HG03469 (cell line): ENCODE data around the gene RUNX1.

Source experiments
- ATAC-seq: cut with Tn5 transposase; IDR thresholded peaks from one replicate; pipeline ENCODE4 v1.9.1; 2021; ENCODE audit warnings: mild to moderate bottlenecking, moderate library complexity, moderate number of reproducible peaks; ENCODE audit not compliant: unreplicated experiment

The RUNX1 gene

DNA sequence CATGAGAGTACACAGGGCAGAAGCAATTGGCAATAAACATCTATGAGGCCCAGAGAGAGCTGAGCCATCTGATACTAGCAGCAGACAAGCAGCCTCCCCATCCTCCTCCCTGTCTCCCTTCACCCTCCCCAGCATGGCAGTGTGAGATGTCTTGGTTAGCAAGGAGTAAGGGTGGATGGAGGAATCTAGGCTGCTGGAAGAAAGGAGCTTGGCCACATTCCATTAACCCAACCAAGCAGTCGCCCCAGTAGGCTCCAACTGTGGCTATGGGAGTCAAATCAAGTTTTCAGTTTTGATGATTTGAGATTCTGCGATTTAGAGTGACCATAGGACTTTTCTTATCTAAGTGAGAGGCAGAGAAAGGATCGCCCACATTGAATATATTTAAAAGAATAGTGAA lies 12.9 kb upstream of the RUNX1 start:
- ATAC-seq: no peak

DNA sequence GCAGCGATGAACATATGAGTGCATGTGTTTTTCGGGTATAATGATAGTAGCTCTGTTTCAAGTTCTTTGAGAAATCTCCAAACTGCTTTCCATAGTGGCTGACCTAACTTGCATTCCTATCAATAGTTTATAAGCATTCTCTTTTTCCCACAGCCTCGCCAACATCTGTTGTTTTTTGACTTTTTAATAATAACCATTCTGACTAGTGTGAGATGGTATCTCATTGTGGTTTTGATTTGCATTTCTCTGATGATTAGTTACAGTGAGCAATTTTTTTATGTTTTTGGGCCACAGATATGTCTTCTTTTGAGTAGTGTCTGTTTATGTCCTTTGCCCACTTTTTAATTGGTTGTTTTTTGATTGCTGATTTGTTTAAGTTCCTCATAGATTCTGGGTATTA lies 10.6 kb upstream of the RUNX1 start:
- no peak for ATAC-seq

DNA sequence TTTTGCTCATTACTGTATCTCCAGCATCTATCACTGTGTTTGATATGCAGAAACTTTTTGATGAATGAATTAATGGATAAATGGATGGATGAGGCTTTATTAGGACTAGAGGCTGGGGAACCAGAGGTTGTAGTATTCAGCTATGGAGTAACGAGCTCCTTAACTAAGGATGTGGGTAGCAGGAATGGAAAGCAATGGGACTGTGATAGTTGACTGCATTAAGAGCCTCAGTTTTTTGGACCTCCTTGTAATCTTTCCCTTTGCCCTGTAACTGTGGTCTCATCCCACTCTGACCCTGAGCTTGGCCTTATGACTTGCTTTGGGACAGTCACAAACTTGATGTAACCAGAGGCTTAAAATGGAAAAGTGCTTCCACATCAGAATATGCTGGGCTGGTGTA lies 9.0 kb upstream of the RUNX1 start:
- no peak for ATAC-seq

DNA sequence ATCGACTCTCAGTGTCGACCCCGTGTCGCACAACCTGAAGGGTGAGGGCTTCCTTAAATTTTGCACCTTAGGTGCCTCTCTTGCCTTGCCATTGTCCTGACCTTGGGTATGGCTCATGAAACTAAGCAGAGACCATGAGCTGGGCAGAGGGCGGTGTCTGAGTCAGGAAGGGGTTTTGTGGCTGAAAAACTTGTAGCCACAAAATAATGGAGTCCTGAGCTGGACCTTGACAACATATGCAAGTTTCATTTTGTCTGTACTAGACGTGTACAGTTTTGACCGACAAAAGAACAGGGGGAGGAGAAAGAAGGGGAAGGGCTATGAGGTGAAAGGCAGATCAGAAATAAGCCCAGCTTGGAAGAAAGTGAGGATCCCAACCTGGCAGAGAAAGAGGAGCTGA lies 8.3 kb upstream of the RUNX1 start:
- no peak for ATAC-seq

DNA sequence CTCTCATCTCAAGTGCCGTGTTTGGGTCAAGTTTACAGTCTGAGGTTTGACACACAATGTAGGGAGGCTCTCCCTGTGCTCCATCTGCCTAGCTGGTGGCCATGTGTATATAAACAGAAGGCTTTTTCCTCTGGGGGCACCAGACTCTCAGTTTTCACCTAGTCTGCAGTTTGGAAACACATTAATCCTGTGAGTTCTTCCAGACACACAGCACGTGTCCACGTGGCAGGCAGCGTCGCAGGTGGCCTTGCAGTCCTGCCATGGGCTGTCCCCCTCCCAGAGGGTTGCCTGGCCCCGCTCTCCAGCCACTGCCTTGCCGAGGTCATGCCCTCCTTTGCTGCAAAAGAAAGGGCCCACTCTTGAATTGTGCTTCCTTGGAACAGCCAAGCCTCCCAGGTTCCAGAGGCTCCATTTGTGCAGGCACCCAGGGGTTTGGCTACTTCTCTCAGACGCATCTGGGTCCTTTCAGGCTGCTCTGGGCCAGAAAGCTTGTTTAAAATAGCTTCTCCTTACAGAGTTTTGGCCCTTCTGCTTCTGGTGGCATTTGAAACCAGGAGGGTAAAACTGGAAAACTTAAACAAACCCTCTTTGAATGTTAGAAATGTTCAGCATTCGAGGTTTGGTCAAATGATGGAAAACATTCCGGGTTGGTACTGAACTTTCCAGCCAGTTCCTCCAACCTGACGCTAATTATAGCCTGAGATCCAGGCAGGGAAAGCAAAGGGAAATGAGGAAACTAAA lies 4.4 kb upstream of the RUNX1 start:
- no peak for ATAC-seq

DNA sequence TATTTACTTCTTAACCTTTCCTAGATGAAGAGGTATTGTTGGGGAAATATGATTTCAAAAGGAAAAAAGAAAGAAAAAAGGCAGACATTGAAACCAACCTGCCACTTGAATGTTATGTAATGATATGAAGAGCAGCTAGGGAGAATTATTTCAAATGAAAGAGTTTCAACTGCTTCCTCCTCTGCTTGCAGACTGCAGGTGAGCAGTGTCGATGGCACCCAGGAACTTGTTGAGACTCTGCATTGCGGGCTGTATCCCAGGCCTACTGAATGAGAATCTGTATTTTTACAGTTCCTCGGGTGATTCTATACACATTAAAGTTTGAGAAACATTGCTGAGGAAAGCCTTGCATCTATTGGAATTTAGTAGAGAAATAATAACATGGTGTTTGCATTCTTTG lies 3.7 kb upstream of the RUNX1 start:
- ATAC-seq: no peak

DNA sequence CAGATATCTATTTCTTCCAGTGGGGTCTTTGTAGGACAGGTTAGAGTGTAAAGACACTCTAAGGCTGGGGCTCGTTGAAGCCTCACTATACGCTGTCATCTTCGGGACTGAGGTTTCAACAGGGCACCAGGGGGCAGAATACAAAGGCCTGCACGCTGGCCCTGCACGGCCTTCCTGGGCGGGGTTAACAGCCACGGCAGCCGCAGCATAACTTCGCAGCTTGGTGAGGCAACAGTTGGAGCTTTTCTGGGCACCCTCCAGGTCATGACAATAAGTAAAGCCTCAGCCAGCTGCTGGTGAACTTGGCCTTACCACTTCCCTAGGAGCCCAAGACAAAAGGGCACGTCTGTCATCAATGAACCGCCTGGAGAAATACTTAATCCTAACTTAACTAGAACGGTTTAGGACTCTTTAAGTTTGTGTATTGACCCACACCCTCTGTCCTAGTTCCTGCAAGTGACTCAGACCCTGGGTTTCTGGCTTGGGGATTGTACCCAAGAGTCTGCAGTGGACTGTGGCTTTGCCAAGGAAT lies 2.3 kb upstream of the RUNX1 start:
- no peak for ATAC-seq

DNA sequence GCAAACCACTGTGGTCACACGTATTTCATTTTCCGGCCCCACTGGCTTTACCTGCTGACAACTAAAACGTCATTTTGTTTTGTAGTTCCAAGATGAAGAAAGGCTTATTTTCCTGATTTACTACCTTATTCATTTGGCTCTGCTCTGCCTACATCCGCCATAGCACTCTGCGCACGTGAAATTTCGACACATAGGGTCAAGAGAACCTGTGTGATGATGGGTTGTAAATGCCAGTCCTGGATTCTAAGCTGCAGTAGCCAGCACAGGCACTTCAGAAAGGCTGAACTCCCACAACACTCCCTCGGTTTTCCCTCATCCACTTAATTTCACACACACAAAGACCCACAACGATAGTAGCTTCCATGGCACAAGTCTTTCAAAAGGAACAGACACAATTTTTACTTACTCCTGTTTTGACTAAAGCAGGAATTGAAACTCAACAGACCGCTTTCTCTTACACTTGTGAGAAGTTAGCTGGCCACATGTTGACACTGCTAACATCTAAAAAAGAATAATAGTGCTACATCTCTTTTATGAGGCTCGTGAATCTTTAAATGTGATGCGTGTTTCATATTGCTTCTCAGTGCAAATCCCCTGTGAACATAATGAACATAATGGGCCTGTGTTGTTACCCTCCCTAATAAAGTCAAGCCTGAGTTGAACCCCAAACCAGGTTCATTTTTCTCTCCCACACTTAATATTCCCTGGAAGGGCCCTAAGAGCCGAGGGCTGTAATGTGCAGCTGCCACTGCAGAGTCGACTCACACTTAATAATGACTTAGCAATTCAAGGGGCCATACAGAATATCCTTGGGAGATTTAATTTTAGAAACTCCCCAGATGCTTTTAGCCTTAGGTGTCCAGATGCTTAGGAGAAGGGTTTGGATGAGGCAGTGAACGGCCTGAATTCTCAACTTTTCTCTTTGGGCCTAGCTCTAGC lies 1.5 kb upstream of the RUNX1 start:
- no peak for ATAC-seq

DNA sequence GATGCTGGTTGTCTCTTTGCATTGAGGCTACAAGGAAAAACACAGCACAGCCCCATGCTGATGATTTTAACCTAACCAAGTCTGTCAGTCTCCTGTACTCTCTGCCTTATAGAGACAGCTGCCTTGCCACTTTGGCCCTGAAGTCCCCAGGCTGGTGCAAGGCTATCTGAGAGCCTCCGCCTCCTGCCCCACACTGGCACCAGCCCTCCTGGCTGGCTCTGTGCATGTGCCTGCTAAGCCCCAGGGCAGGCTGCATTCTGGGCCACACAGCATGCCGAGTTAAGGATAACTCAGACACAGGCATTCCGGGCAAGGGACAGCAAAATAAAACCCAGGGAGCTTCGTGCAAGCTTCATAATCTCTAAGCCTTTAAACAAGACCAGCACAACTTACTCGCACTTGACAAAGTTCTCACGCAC lies 910 bp downstream of the RUNX1 start:
- no peak for ATAC-seq

DNA sequence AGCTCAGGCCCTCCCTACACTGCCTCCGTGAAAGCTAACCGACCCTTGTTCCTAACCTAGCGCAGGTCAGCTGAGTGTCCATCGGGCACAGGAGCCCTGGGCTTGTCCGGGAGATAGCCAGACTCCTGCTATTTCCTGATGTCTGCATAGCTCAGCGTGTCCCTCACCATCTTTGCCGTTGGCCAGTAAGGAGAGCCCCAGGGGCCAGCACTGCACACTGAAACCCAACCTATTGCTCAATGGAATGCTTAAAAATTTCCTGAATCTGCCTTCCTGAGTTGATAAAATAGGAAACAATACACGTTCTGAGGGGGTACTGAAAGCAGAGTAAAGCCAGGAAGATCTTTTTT lies 2.2 kb downstream of the RUNX1 start:
- no peak for ATAC-seq

DNA sequence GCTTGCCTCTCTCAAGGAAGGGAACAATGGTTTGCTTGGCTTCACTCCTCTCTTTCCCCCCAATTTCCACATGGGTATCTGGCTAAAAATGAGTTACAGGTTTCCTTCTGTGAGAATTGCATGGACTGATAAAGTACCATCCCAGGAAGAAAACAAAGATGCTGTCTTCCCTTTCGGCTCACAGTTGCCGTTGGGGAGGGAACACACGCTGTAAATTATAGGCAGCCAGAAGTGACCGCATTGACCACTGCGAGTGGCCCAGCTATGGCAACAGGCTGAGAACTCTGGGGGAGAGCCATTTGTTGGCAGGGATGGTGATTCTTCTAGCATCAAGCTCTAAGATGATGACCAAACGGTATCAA lies 2.9 kb downstream of the RUNX1 start:
- ATAC-seq: no peak

DNA sequence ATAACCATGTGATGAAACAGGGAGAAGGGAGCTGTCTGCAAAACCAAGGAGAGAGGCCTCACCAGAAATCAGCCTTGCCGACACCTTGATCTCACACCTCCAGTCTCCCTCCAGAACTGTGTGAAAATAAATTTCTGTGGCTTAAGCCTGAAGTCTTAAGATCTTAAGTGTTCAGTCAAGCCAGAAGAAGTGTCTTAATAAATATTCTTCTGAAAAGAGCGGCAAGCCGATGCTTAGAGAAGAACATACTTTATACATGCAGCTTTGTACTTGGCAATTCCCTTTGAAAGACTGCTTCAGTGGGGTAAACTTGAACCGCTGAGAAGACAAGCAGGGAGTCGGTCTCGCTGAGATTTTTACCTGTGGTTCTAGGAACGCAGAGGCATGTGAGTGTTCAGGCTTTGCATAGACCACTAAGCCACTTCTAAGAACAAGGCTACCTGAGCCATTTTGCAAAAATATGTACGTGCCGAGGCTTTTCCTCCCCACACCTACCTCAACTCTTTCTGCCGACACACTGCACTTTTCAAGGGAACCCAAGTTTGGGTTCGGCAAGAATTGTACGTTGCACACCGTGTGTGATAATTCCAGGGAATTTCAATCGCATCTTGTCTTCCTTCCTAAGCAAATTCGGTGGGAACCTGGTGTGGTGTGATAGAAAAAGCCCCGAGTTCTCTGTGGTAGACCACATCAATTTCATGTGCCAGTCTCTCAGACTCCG lies 3.4 kb downstream of the RUNX1 start:
- ATAC-seq: no peak

DNA sequence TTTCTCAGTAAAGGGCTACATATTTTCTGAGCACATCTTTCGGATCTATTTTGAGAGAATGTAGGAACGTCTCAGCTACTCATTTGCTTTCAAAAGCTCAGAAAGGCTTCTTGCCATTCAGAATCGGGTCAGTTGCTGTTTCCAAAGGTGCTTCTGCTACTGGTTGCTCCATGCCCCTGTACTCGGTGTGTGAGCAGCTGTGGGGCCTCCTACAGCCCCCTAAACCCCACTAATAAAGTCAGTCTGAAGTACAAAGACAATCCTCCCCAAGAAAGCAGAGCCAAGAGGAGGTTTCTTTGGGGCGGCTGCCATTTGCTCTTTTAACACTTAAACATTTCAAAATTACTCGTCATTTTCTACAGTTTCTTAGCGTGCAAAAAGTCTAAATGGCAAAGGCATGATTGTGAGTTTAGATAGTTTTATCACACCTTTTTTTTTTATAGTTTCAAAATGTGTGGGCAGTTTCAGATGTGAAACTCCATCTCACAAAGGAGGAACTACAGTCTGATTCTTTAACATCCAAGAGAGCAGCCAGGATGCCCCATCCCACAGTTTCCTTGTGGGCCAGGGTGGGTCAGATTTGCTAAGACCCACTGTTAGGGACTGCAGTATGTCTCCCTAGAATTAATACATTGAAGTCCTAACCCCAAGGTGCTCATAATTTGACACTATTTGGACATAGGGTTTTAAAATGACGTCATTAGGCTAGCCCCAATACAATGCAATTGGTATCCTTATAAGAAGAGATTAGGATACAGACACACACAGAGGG lies 4.1 kb downstream of the RUNX1 start:
- no peak for ATAC-seq

DNA sequence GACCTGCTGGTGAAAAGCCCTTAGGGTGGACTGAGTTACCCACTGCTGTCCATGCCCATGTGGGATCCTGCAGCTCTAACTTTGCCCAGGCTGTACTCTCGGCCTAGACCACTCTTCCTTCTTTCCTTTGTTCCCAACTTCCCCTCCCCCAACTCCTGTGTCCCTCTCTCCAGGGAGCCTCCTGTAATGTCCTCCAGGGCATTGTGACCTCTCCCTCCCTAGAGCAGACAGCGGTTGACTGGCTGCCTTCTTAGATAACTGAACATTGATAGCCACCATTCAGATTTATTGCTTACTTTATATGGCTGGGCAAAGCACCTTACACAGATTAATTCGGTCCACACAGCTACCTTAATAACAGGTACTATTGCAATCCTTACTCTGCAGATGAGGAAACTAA lies 5.0 kb downstream of the RUNX1 start:
- no peak for ATAC-seq

DNA sequence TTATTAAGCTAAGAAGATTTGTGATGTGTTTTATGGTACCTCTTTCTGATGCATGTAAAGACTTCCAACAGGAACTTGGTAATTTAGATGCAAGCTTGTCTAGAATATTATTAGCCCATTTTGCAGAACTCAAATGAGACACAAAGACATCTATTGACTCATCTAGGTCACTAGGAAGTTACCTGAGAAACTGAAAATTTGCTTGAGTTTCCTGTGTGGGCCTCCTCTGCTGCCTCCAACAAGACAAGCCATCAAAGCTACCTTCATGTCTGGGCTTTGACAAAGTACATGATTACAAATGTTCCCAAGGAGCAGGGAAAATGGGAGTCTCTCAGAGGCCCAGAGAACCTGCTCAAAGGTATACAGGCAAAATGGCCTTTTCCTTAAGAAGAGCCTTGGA lies 5.6 kb downstream of the RUNX1 start:
- ATAC-seq: no peak

DNA sequence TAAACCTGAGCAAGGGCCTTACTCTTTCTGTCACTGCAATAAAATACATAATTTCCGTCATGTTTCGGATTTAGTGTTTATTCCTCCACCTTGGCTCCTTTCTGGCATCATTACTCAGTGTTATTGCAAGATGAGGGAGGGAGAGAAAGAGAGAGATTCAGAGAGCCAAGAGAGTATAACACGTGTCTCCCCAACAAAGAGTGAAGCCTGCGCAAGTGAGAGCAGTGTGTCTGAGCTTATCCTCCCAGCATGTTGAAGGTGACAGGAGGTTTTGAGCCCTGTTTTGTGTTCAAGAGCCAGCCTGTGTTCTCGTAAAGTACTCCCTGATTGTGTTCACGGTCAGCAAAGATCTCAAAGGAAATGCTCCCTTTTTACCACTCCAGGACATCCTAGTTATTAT lies 6.3 kb downstream of the RUNX1 start:
- no peak for ATAC-seq

DNA sequence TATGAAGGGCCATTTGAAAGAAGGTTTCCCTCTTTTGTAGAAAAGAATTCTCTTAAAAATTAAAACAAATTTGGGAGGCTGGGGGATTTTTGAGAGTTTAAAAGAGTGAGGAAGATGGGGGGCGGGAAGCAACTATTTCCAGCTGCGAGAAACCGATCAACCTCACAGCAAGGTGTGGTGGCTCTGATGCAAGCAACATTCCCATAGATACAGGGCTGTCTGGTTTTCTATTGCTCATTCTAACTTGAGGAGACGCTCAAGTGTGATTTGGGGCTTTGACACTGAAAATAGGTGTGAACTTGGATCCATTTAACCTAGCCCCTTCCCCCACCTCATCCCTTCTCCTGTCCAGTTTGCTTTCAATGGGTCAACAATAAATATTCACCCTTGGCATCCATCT lies 7.2 kb downstream of the RUNX1 start:
- ATAC-seq: no peak

DNA sequence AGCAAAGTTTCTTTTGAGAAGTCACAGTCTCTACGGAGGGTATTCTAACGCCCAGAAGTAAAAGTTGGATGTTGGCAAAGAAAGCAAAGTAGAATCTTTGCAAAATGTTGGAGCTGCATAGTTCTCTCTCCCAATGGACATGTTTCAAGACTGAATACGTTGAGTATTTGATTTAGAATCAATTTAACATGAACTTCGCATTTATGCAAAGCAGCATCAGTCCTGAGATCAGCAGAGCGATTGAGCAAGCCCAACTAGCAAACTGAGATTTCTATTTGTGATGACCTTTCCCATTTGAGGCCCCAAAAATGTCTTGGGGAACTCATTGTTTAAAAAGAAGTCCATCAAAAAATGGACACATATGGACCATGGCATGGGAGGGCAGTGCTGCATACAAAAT lies 8.0 kb downstream of the RUNX1 start:
- ATAC-seq: no peak

DNA sequence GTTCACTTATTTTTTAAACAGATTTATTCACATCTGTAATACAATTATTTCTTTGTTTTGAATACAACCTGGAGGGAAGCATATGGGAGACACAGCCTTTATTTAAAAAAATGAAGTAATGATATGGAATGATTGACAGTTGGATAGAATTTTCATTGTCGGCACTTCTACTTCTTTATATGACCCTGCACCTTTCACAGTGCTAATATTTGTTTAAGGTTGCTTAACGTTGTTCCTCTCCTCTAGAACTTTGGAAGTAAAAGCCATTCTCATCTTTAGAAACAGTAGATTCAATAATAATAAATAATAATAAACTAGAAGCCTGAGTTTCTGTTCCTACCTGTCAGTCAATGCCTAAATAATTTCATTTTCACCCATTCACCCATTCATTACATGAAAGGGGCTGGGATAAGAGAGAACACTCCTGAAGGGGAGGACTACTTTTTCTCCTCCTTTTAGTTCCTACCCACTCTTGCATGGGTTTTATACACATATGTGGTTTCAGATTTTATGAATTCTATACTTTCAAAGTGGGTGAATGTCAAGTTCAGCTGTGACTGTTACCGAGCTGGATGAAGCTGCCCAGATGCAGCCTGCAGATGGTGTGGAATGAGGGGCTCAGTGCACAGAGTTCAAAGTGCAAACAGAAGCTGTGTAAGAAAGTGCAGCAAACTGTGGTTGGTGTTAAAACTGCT lies 9.4 kb downstream of the RUNX1 start:
- ATAC-seq: no peak

DNA sequence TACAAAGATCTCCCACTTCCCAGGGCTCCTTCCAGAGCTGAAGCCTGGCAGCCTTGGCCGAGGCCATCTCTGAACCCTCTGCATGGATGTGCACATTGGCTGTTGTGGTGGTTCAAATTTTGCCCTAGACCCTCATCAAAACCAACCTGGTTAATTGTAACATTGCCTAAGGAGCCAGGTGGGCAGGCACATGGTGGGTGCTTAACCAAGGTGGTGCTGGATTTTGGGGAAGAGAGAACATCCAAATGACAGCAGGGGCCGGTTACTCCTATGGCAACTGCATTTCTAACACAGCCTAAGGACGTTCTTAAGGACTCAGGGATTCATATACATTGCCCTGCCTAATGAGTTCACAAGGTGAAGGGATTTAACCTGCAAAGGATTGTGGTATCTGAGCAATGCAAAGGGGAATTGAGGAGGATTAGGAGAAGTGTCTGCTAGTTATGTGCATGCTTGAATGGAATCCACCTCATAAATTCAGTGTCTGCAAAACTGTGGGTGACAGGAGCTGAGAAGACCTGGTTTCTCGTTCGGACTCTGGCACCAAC lies 10.3 kb downstream of the RUNX1 start:
- no peak for ATAC-seq
